Heart right ventricle (tissue), 16 donors: Measurements from ENCODE around the gene HAO1. TPM values are rescaled to one million over a fixed set of nuclear protein-coding genes. Genes with fewer than 3 reads are reported as not detected.

ENCODE experiments used
- ATAC-seq, 8 donors: fragments of 200-7000 bp; cut with Tn5 transposase; one replicate each; pipeline ENCODE4 v1.9.1; 2020; ENCODE audit warnings: mild to moderate bottlenecking in 8 of 8, moderate library complexity in 8 of 8, moderate number of reproducible peaks in 1 of 8
- DNase-seq, 2 donors: peaks; one replicate each; pipeline ENCODE4 v3.0.0-alpha.2; 2020
- H3K27ac ChIP-seq, 10 donors: fragments of 200-600 bp; sonication (generic) in 2 of 10; one replicate each; pipeline versions ENCODE4 v1.5.0 to v1.8.0; 2020 to 2022; ENCODE audit warnings: mild to moderate bottlenecking in 3 of 10
- H3K27me3 ChIP-seq, 7 donors: fragments of 200-600 bp; one replicate each; pipeline ENCODE4 v1.8.0; 2021 to 2022; ENCODE audit warnings: mild to moderate bottlenecking in 2 of 7
- H3K36me3 ChIP-seq, 9 donors: fragments of 200-600 bp; sonication (generic) in 1 of 9; one replicate each; pipeline versions ENCODE4 v1.5.0 to v1.8.0; 2020 to 2022; ENCODE audit warnings: mild to moderate bottlenecking in 2 of 9
- H3K4me1 ChIP-seq, 9 donors: fragments of 200-600 bp; sonication (generic) in 1 of 9; one replicate each; pipeline versions ENCODE4 v1.5.0 to v1.8.0; 2020 to 2022; ENCODE audit warnings: mild to moderate bottlenecking in 4 of 9
- H3K4me3 ChIP-seq, 10 donors: fragments of 200-600 bp; sonication (generic) in 2 of 10; one replicate each; pipeline versions ENCODE4 v1.5.0 to v1.8.0; 2020 to 2022; ENCODE audit warnings: mild to moderate bottlenecking in 7 of 10, moderate library complexity in 2 of 10
- H3K9me3 ChIP-seq, 11 donors: fragments of 200-600 bp in 10 of 11; sonication (generic) in 2 of 11; one replicate each; pipeline versions ENCODE4 v1.5.0 to v1.8.0; 2013 to 2022; ENCODE audit warnings: mild to moderate bottlenecking in 2 of 11, control low read depth in 1 of 11, moderate library complexity in 1 of 11
- WGBS, 2 donors: extraction: QIAGEN DNeasy Blood & Tissue Kit; methylation state at CpG; one replicate each; pipeline ENCODE4 v1.1.7; 2013; ENCODE audit warnings: inconsistent platforms in 1 of 2; 5-methylcytosine and 5-hydroxymethylcytosine counted together
- intact Hi-C, 10 donors: fragments of 100-400 bp; cut with DNase I; formaldehyde crosslinking; loops; one replicate each; pipeline versions ENCODE4 v1.11.1 to v1.14.2; 2022
- polyA plus RNA-seq, 2 donors: library from polyadenylated mRNA; stranded (reverse); fragments of 200-250 nt; gene quantifications; one replicate each; pipeline ENCODE4 v1.2.3, GENCODE V29; 2013
- total RNA-seq, 10 donors: library from RNA; stranded (reverse); fragmentation: NEBNext Ultra II Directional in 3 of 10; extraction: Animal tissue kit (Norgen Biotek cat#: 25700) in 3 of 10; gene quantifications; one replicate each; pipeline versions ENCODE4 v1.2.1 to v1.2.4, GENCODE V29; 2021 to 2023
- TF ChIP-seq, protein P1 (sequence below), 9 donors: fragments of 200-600 bp; sonication (generic) in 2 of 9; IDR thresholded peaks; one replicate each; pipeline versions ENCODE4 v1.5.0 to v1.8.0; 2021 to 2022; ENCODE audit warnings: antibody characterized with exemption in 9 of 9, mild to moderate bottlenecking in 5 of 9, moderate library complexity in 1 of 9
- donor health status: Arrhythmogenic right ventricular cardiomyopathy.
- donor health status: ischemic (EF 13 %, LVEDD 7.1; RV severe dilation, severe dysfunction).
- donor health status: healthy with polysubstance abuse.
- donor health status: DM: no; HTN: yes; CAD: no.
- donor health status: DM: no; HTN: no; CAD: no.
- donor health status: ischemic (EF 25% LVEDD 6.9; RV normal size, moderate dysfunction).
- donor health status: ischemic (EF 25% LVEDD 5.7; RV mildly dilated, moderate dysfunction).
- donor health status: healthy.
- donor health status: DM: yes; HTN: yes; CAD: no.
- donor health status: Ischemic cardiomyopathy.
- donor health status: ischemic (EF 35%, LVEDD 5.7; RV mildly dilated, moderate dysfunction).
- donor health status: nonischemic (EF 11% LVEDD 7.7; RV severe dilation, severe dysfunction).
- donor health status: DM: yes; HTN: yes; CAD: no.
- donor health status: PGD.
- donor health status: ischemic (EF 29% LVEDD 5.4; RV normal size, mild dysfunction).
- donor health status: nonischemic (EF 23%, LVEDD 6.1; RV moderate dilation, normal function).

The HAO1 gene
- total and polyA plus RNA-seq, 12 donors, result not detected

DNA sequence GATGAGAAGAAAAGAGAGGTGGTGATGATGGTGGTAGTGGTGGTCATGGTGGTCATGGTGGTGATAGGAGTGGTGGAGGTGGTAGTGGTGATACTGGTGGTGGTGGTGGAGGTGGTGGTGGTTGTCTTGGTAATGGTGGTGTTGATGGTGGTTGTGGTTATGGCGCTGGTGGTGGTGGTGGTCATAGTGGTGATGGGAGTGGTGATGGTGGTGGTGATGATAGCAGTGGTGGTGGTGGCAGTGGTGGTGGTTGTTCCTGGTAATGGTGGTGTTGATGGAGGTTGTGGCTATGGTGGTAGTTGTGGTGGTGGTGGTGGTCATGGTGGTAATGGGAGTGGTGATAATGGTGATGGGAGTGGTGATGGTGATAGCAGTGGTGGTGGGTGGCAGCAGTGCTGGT lies 36.8 kb downstream of the HAO1 start:
- Histone ChIP-seq H3K9me3 (no peaks in the 10 kb centered on the region), H3K4me3 (no peak overlapping the region), H3K27me3 (no peaks in the 10 kb centered on the region), H3K36me3 (no peaks in the 10 kb centered on the region), H3K27ac (no peak overlapping the region), H3K4me1 (peaks cover 0 to under 1% (median 0%) of the 10 kb centered on the region in 9 donors)
- intact Hi-C loops, result no loop called here
- DNase-seq (no peak), ATAC-seq (no peak)
- WGBS, 2 donors, result 100% methylated on average over 1 of the region's 1 CpG
- TF ChIP-seq, protein P1, sequence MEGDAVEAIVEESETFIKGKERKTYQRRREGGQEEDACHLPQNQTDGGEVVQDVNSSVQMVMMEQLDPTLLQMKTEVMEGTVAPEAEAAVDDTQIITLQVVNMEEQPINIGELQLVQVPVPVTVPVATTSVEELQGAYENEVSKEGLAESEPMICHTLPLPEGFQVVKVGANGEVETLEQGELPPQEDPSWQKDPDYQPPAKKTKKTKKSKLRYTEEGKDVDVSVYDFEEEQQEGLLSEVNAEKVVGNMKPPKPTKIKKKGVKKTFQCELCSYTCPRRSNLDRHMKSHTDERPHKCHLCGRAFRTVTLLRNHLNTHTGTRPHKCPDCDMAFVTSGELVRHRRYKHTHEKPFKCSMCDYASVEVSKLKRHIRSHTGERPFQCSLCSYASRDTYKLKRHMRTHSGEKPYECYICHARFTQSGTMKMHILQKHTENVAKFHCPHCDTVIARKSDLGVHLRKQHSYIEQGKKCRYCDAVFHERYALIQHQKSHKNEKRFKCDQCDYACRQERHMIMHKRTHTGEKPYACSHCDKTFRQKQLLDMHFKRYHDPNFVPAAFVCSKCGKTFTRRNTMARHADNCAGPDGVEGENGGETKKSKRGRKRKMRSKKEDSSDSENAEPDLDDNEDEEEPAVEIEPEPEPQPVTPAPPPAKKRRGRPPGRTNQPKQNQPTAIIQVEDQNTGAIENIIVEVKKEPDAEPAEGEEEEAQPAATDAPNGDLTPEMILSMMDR (IDR thresholded peaks at IDR 0.05), result no peak

GRCh38 chr20:7902879-7903278 lies 37.4 kb downstream of the HAO1 start:
- Histone ChIP-seq H3K27me3 (no peaks in the 10 kb centered on the region), H3K4me1 (peaks cover 0 to 6% (median 0%) of the 10 kb centered on the region in 9 donors), H3K27ac (no peak overlapping the region), H3K9me3 (no peaks in the 10 kb centered on the region), H3K36me3 (no peaks in the 10 kb centered on the region), H3K4me3 (no peak overlapping the region)
- intact Hi-C loops, result no loop called here
- WGBS, 2 donors, result 73 to 82% methylated on average over 2 of the region's 2 CpGs
- ATAC-seq, result no peak
- DNase-seq, result no peak
- TF ChIP-seq, protein P1 (IDR thresholded peaks at IDR 0.05), result no peak

DNA sequence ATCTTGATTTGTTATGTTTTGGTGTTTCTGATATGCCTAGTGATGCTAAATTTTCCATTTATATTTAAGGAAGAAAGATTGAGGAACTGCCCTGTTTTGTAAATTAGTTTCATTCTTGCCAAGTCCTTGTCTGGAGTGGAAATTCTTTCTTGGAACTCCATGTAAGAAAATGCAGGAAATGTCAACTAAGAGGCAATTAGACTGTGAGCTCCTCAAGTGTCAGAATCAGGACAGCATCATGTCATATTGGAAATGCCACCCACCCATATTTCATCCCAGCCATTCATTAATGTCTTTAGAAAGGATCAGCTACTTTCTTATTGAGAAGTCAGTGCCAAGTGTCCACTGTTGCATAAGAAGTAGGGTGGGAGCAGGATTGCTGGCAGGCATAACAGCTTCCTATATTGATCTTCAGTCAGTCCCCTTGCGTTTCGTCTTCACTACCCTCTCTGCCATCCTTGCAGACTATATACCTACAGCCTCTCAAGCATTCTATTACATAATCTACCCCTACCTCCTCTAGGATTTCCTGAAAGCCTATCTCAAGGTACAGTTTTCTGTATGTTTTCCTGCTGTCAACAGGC lies 42.4 kb downstream of the HAO1 start:
- no peaks in the 10 kb centered on the region for H3K27me3 ChIP-seq
- TF ChIP-seq, protein P1 (IDR thresholded peaks at IDR 0.05), result no peak
- WGBS, 2 donors, result 62 to 82% methylated on average over 2 of the region's 2 CpGs
- no peak overlapping the region for H3K4me3 ChIP-seq
- intact Hi-C loops, result no loop called here
- H3K27ac ChIP-seq, result no peak overlapping the region
- no peaks in the 10 kb centered on the region for H3K9me3 ChIP-seq
- peaks cover 0 to 6% (median 0%) of the 10 kb centered on the region in 9 donors for H3K4me1 ChIP-seq
- DNase-seq, result no peak
- no peaks in the 10 kb centered on the region for H3K36me3 ChIP-seq
- no peak for ATAC-seq

- DNase-seq (no peak), ATAC-seq (no peak)
- intact Hi-C loops, result no loop called here
- H3K4me1 ChIP-seq, result peaks cover 0 to 3% (median 0%) of the 10 kb centered on the region in 9 donors
- H3K36me3 ChIP-seq, result no peaks in the 10 kb centered on the region
- 83 to 88% methylated on average over 7 of the region's 7 CpGs for WGBS, 2 donors
- H3K27ac ChIP-seq, result no peak overlapping the region
- H3K4me3 ChIP-seq, result no peak overlapping the region
- H3K9me3 ChIP-seq, result peaks cover 0 to 5% (median 0%) of the 10 kb centered on the region in 11 donors
- TF ChIP-seq, protein P1 (IDR thresholded peaks at IDR 0.05), result no peak
- no peaks in the 10 kb centered on the region for H3K27me3 ChIP-seq
These were observed 47.1 kb downstream of the HAO1 start for GRCh38 chr20:7893014-7893730.
